Measurements from ENCODE around the gene OR6C68.
"Not testable (repeated sequence)": the region's sequence is repeated elsewhere in the genome, so short reads cannot be mapped to it uniquely, and the experiment has no call there.

Gene OR6C68

DNA sequence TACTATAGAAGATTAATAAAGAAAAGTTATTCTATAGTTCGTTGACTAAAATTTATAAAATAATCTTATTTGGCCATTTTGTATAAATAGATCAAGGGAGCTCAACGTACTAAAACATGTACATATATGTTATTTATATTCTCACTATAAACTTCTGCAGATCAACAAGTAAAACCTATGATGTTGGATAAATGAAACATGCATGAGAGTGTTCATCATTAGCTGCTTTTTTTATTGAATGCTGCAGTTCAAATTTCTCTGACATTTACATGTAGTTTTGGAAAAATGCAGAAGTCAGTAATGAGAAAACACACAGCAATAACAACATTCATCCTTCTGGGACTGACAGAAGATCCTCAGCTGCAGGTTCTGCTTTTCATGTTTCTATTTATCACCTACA is at the start of gene OR6C68:
OR6C68 (plus strand) TSS at position 301 of the 400 bp plus-strand sequence; CDS start at position 301, 0 bp downstream.
- no peak for DNase-seq (ENCODE audit: low read depth)

- DNase-seq (ENCODE audit: low read depth), result no peak
Measured at GRCh38 chr12:55443776-55444175, 48.4 kb upstream of the OR6C68 start, which contains the start of gene OR6C2. Gene OR6C2, plus strand, starts transcription at chr12:55444076. Its CDS starts 8,138 bp downstream, at chr12:55452214.

GRCh38 chr12:55445357-55445756 is 46.8 kb upstream of the OR6C68 start:
- no peak for DNase-seq (ENCODE audit: low read depth)

GRCh38 chr12:55446326-55446725 is 45.9 kb upstream of the OR6C68 start:
- DNase-seq (ENCODE audit: low read depth), result no peak

- no peak for DNase-seq (ENCODE audit: low read depth)
Measured at GRCh38 chr12:55448825-55449224, 43.4 kb upstream of the OR6C68 start.

- not testable (repeated sequence) for DNase-seq (ENCODE audit: low read depth)
Measured at GRCh38 chr12:55464926-55465325, 27.3 kb upstream of the OR6C68 start.

DNA sequence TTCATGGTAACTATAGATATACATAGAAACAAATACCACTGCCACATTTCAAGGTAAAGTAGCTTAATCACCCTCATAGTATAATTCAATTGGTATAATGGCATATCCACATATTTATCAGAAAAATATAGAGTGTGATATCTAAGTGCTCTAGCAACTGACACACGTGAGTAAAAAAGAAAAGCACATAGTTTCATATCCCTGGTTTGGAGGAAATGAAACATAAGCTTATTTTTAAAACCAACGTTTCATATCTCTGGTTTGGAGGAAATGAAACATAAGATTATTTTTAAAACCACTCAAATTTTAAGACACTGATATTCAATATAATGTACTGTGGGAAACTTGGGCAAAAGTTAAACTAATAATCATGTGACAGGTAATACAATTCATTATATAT is 24.3 kb upstream of the OR6C68 start:
- no peak for DNase-seq (ENCODE audit: low read depth)

DNA sequence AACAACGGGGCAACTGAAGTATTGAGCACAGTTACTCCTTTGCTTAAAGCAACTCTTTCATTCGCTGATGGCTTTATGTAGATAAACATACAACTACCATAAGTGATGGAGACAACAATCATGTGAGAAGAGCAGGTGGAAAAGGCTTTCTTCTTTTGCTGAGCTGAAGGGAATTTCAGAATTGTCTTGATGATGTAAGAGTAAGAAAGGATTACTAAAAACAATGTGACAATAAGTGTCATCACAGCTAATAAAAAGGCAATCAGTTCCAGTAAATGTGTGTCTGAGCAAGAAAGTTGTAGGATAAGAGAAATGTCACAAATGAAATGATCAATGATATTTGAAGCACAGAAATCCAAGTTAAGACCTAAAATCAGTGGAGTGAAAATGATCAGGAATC is 22.9 kb upstream of the OR6C68 start:
- no peak for DNase-seq (ENCODE audit: low read depth)

DNA sequence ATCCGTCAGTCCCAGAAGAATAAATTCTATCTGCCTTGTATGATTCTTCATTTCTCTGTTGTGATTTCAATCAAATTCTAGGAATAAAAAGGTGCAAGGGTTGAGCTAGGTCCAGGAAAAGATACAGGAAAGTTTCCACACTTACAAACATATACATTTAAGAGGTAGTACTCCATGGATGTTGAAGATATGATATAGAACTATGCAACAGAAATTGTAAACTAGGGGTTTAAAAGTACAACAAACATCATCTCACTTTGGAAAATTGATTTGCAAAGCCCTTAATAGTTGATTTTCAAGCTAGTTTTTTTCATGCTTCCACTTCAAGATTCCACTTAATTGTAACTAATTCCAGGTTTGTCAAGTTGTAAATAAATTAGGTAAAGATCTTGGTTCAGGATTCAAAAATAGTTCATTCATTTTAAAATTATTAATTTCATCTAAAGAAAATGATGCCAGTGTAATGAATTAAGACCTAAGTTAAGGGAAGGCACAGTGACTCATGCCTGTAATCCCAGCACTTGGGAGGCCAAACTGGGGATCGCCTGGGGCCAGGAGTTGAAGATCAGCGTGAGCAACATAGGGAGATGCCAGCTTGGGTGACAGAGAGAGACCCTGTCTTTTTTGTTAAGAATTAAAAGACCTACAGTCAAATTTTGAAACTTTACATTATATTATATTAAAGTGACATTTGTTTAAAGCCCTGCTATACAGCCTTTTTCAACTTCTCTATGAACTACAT is 21.9 kb upstream of the OR6C68 start, which contains the start of gene OR6C70:
OR6C70 (minus strand) TSS at position 51 of the 742 bp plus-strand sequence; CDS start at position 51, 0 bp downstream.
- DNase-seq (ENCODE audit: low read depth), result no peak

- no peak for DNase-seq (ENCODE audit: low read depth)
Measured at GRCh38 chr12:55472264-55472663, 19.9 kb upstream of the OR6C68 start.

DNA sequence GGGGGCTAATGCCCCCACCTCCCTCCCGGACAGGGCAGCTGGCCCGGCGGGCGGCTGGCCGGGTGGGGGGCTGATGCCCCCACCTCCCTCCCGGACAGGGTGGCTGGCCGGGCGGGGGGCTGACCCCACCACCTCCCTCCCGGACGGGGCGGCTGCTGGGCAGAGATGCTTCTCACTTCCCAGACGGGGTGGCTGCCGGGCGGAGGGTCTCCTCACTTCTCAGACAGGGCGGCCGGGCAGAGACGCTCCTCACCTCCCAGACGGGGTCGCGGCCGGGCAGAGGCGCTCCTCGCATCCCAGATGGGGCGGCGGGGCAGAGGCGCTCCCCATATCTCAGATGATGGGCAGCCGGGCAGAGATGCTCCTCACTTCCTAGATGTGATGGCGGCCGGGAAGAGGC is 13.0 kb upstream of the OR6C68 start:
- DNase-seq (ENCODE audit: low read depth), result not testable (repeated sequence)

DNA sequence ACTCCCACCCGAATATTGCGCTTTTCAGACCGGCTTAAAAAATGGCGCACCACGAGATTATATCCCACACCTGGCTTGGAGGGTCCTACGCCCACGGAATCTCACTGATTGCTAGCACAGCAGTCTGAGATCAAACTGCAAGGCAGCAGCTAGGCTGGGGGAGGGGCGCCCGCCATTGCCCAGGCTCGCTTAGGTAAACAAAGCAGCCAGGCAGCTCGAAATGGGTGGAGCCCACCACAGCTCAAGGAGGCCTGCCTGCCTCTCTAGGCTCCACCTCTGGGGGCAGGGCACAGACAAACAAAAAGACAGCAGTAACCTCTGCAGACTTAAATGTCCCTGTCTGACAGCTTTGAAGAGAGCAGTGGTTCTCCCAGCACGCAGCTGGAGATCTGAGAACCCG is 7.9 kb upstream of the OR6C68 start:
- DNase-seq (ENCODE audit: low read depth), result not testable (repeated sequence)

DNA sequence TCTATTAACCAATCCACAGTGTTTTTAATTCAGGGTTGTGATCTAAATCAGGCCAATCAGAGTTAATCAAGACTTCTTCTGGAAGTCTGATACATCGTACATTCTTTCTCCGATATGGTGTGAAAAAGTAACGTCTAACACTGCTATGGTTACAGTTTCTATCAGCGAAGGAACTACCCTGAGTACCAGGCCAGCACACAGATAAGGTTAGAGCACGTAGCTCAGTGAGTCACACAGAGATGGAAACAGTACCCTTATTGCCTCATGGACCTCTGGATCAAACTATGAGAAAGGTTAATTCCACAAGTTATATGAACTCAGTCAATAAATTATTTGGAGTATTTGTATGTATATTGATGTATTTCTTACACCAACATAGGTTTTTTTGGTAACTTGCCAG is 3.3 kb downstream of the OR6C68 start:
- no peak for DNase-seq (ENCODE audit: low read depth)

GRCh38 chr12:55499231-55499630 is 7.1 kb downstream of the OR6C68 start:
- no peak for DNase-seq (ENCODE audit: low read depth)

- no peak for DNase-seq (ENCODE audit: low read depth)
Measured at GRCh38 chr12:55499810-55500252, 7.7 kb downstream of the OR6C68 start.

- no peak for DNase-seq (ENCODE audit: low read depth)
Measured at GRCh38 chr12:55501601-55502000, 9.4 kb downstream of the OR6C68 start.

DNA sequence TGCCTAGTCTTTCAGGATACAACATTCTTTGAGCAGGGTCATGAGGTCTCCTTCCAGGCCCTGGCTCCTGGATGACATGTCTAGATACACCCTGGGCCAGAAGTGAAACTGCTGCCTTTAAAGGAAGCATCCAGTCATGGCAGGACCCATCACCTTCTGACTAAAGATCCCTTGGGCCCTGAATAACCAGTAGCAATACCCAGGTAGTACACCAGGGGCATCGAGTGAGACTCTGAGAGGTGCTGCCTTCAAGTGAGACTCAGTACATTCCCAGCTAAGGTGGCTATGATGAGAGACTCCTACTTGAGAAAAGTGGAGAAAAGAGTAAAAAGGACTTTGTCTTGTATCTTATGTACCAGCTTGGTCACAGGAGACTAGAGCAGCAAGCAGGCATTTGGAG is 23.5 kb downstream of the OR6C68 start:
- DNase-seq (ENCODE audit: low read depth), result no peak

GRCh38 chr12:55516391-55516790 is 24.2 kb downstream of the OR6C68 start:
- DNase-seq (ENCODE audit: low read depth), result no peak

Measured in activated gamma-delta T cell treated with anti-CD3 and anti-CD28 coated beads, Interleukin-2, amount 50 U/mL, for 16 hours (primary cell).